Right lung (tissue), 5 donors: ENCODE measurements around the gene DCAKD. TPM values are rescaled to one million over a fixed set of nuclear protein-coding genes. Genes with fewer than 3 reads are reported as not detected.

Experiments used
- DNase-seq, 2 donors: peaks; one replicate each; pipeline ENCODE4 v3.0.0-alpha.2; 2013
- polyA plus RNA-seq, 5 donors: library from polyadenylated mRNA; unstranded; fragments of 120-200 nt; gene quantifications; one replicate each; pipeline versions ENCODE4 v1.2.1 to v1.2.3, GENCODE V29; 2013; ENCODE audit warnings: inconsistent platforms in 1 of 5, low replicate concordance in 1 of 5; ENCODE audit not compliant: insufficient read length in 5 of 5, insufficient read depth in 1 of 5

DCAKD gene
- polyA plus RNA-seq, 5 donors, result 37.3 to 54.2 (median 48.5) TPM

- DNase-seq, result no peak
Observed at GRCh38 chr17:44977814-44978550, 73.5 kb downstream of the DCAKD start.

DNA sequence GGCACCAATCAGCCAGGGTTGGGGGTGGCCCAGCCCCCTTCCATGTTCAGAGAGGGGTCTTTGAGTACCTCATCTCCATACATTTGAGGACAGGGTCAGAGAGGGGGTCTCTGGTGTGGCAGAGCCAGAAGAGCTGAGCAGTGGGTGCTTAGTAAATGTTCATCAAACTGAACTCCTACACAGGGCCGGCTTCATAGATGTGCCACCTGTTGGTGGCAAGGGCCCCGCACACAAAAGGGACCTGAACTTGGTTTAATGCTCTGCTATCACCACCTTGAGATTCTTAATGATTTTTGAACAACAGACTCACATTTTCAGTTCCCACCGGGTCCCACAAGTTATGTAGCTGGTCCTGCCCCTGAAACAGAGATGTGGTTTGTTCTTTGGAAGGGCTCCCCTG is 74.4 kb downstream of the DCAKD start:
- no peak for DNase-seq

- no peak for DNase-seq
Observed at GRCh38 chr17:44976206-44976605, 75.2 kb downstream of the DCAKD start.

Other genes starting within 250 kb of the DCAKD start
- 10 to 100 TPM; 36.5 to 45.7 (median 39.9) TPM for gene GJC1, start 221.3 kb downstream of the DCAKD start, polyA plus RNA-seq
- 10 to 100 TPM; 13.0 to 21.7 (median 17.7) TPM for gene HIGD1B, start 203.7 kb downstream of the DCAKD start, polyA plus RNA-seq
- gene EFTUD2, start 152.2 kb downstream of the DCAKD start, polyA plus RNA-seq, result 10 to 100 TPM; 77.7 to 95.7 (median 92.8) TPM
- gene GFAP, start 136.1 kb downstream of the DCAKD start, polyA plus RNA-seq, result under 1 TPM; 0.19 to 0.95 (median 0.58) TPM
- gene KIF18B, start 103.9 kb downstream of the DCAKD start, polyA plus RNA-seq, result 10 to 100 TPM; 10.8 to 22.9 (median 14.5) TPM
- 1 to 10 TPM; 1.5 to 4.7 (median 2.4) TPM for gene C1QL1, start 83.3 kb downstream of the DCAKD start, polyA plus RNA-seq
- 10 to 100 TPM; 58.8 to 74.3 (median 63.0) TPM for gene NMT1, start 9.7 kb upstream of the DCAKD start, polyA plus RNA-seq
- 10 to 100 TPM; 12.0 to 26.9 (median 13.4) TPM for gene PLCD3, start 80.9 kb upstream of the DCAKD start, polyA plus RNA-seq
- 10 to 100 TPM; 12.1 to 17.6 (median 15.5) TPM for gene ACBD4, start 84.1 kb upstream of the DCAKD start, polyA plus RNA-seq
- 10 to 100 TPM; 31.6 to 39.4 (median 37.0) TPM for gene HEXIM1, start 96.8 kb upstream of the DCAKD start, polyA plus RNA-seq
- 10 to 100 TPM in 3 of 5 donors, 1 to 10 TPM in 2; 8.0 to 11.1 (median 10.7) TPM for gene HEXIM2, start 110.2 kb upstream of the DCAKD start, polyA plus RNA-seq
- gene FMNL1, start 170.3 kb upstream of the DCAKD start, polyA plus RNA-seq, result 1 to 10 TPM; 5.3 to 8.2 (median 6.9) TPM
- gene SPATA32, start 210.5 kb upstream of the DCAKD start, polyA plus RNA-seq, result under 1 TPM; 0.23 to 0.45 (median 0.31) TPM